ENCODE results near the gene PHLPP1.

PHLPP1 gene

DNA sequence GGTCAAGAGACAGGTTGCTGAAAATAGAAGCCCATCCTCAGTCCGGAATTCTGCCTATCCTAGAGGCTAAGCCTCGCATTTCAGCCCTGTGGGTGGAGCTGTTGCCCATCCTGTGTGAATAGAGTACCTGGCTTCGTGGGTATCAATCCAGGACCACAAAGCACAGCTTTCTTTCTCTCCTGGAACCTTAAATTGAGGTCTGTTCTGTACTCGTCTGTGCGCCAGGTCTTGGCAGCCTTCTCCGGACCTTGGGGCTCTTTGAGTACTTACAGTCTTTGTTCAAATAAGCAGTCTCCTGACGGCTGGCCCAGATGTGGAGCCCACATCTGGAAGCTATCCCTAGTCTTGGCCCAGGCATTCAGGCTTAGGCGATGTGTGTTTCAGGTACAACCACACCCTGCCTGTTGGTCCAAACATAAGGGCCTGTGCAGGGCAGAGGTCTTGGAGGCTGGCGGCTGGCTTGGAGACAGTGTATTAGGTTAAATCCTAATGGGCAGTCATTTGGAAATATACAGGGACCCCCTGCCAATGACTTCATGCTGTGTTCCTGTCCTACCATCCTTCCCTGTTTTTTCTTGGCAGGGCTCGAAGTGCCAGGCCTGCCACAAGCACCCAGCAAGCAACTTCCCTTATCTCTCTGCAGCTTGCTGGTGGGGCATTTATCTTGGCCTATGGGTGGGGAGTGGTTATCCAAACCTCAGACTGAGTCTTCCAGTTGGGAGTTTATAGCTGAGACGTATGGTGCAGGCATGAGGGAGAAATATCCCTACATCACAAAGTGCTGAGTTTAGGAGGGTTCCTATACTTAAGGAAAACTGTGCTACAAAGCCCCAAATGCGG, 310.1 kb downstream of the PHLPP1 start:
- DNase-seq = no peak

- no peak for DNase-seq
Observed at GRCh38 chr18:63028380-63028779, 313.0 kb downstream of the PHLPP1 start.

Data from activated CD4-positive, CD25-positive, alpha-beta regulatory T cell (primary cell).